Astrocyte (in vitro differentiated cells and primary cell): ENCODE results near the gene ZDHHC14.

ENCODE experiments used
- EZH2 ChIP-seq: IDR thresholded peaks from 2 replicates; pipeline ENCODE4 v1.6.1; 2012; ENCODE audit warnings: mild to moderate bottlenecking, low read length, inconsistent platforms; ENCODE audit not compliant: insufficient read depth
- TF ChIP-seq, protein P1 (sequence below): IDR thresholded peaks from 2 replicates; pipeline ENCODE4 v1.5.1; 2011; ENCODE audit warnings: low read depth, mild to moderate bottlenecking, inconsistent platforms, low read length, moderate library complexity; ENCODE audit not compliant: insufficient read depth

GRCh38 chr6:157648561-157648960, 267.6 kb downstream of the ZDHHC14 start:
- TF ChIP-seq, protein P1, sequence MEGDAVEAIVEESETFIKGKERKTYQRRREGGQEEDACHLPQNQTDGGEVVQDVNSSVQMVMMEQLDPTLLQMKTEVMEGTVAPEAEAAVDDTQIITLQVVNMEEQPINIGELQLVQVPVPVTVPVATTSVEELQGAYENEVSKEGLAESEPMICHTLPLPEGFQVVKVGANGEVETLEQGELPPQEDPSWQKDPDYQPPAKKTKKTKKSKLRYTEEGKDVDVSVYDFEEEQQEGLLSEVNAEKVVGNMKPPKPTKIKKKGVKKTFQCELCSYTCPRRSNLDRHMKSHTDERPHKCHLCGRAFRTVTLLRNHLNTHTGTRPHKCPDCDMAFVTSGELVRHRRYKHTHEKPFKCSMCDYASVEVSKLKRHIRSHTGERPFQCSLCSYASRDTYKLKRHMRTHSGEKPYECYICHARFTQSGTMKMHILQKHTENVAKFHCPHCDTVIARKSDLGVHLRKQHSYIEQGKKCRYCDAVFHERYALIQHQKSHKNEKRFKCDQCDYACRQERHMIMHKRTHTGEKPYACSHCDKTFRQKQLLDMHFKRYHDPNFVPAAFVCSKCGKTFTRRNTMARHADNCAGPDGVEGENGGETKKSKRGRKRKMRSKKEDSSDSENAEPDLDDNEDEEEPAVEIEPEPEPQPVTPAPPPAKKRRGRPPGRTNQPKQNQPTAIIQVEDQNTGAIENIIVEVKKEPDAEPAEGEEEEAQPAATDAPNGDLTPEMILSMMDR: no peak
- no peak for TF ChIP-seq EZH2
